H1 (cell line): ENCODE measurements around the gene TEX44. TPM values are rescaled to one million over a fixed set of nuclear protein-coding genes. Genes with fewer than 3 reads are reported as not detected.

Experiments used
- CTCF ChIA-PET: fragments of 300-600 bp; sonication (Branson Sonifier 250); formaldehyde crosslinking; loops from one replicate; lab custom pipeline; 2021; ENCODE audit not compliant: partially characterized antibody; lab: Charles Lee
- POLR2A ChIA-PET: fragments of 300-600 bp; sonication (Branson Sonifier 250); formaldehyde crosslinking; loops from one replicate; lab custom pipeline; 2021; ENCODE audit warnings: inconsistent platforms; ENCODE audit not compliant: partially characterized antibody; lab: Charles Lee
- DNase-seq, 2 experiments: peaks; one replicate each; pipeline versions ENCODE4 v3.0.0 to v3.0.0-alpha.2; 2010 to 2022; ENCODE audit warnings: low spot score in 2 of 2, low read depth in 1 of 2, mixed read lengths in 1 of 2
- FAIRE-seq: peaks from 2 replicates; lab custom pipeline; 2011; peaks lifted over from hg19 to GRCh38; lab: Jason Lieb, UNC
- H2AFZ ChIP-seq: 2 replicates; pipeline ENCODE4 v1.8.1; 2012; ENCODE audit warnings: low read length, inconsistent platforms
- H2AK5ac ChIP-seq: 2 replicates; pipeline ENCODE4 v1.6.1; 2013; ENCODE audit warnings: low read depth, low read length
- H2BK120ac ChIP-seq: replicated peaks from 2 replicates; pipeline ENCODE3; 2013; ENCODE audit warnings: low read depth, low read length, inconsistent platforms
- H2BK12ac ChIP-seq: 2 replicates; pipeline ENCODE4 v1.6.1; 2013; ENCODE audit warnings: low read depth, low read length
- H2BK15ac ChIP-seq: 2 replicates; pipeline ENCODE4 v1.6.1; 2013; ENCODE audit warnings: low read length
- H2BK20ac ChIP-seq: 2 replicates; pipeline ENCODE4 v1.6.1; 2013; ENCODE audit warnings: low read length
- H2BK5ac ChIP-seq: 2 replicates; pipeline ENCODE4 v1.6.1; 2013; ENCODE audit warnings: low read depth, low read length
- H3K14ac ChIP-seq: 2 replicates; pipeline ENCODE4 v1.6.1; 2013; ENCODE audit warnings: inconsistent platforms; ENCODE audit not compliant: insufficient read length
- H3K18ac ChIP-seq: 2 replicates; pipeline ENCODE4 v1.6.1; 2013; ENCODE audit warnings: low read length; ENCODE audit errors: extremely low read depth
- H3K23ac ChIP-seq: 2 replicates; pipeline ENCODE4 v1.6.1; 2013; ENCODE audit warnings: inconsistent platforms; ENCODE audit not compliant: insufficient read length
- H3K23me2 ChIP-seq: 2 replicates; pipeline ENCODE4 v1.6.1; 2013; ENCODE audit warnings: low read depth, low read length
- H3K27ac ChIP-seq: 2 replicates; pipeline ENCODE4 v1.6.1; 2011; ENCODE audit warnings: low read depth, low read length, inconsistent platforms
- H3K27me3 ChIP-seq, 4 experiments: replicated peaks in 1 of 4; 1 replicate in 1 of 4; 2 replicates in 3 of 4; pipeline versions ENCODE4 v1.6.1 to v1.8.1; 2011 to 2013; ENCODE audit warnings: low read length in 3 of 4, mild to moderate bottlenecking in 3 of 4, inconsistent platforms in 2 of 4, mixed read lengths in 2 of 4, moderate library complexity in 1 of 4; ENCODE audit not compliant: control insufficient read depth in 3 of 4, insufficient read depth in 3 of 4; ENCODE audit errors: extremely low read depth in 1 of 4
- H3K36me3 ChIP-seq, 4 experiments: 2 replicates each; pipeline versions ENCODE4 v1.6.1 to v1.8.1; 2011 to 2013; ENCODE audit warnings: mild to moderate bottlenecking in 4 of 4, low read length in 3 of 4, moderate library complexity in 2 of 4, control low read depth in 1 of 4, inconsistent platforms in 1 of 4; ENCODE audit not compliant: insufficient read depth in 4 of 4, control insufficient read depth in 2 of 4
- H3K4ac ChIP-seq: replicated peaks from 2 replicates; pipeline ENCODE3; 2013; ENCODE audit warnings: low read length, low read depth, mixed read lengths, inconsistent platforms; ENCODE audit not compliant: insufficient read length
- H3K4me1 ChIP-seq, 4 experiments: replicated peaks in 1 of 4; 1 replicate in 1 of 4; 2 replicates in 3 of 4; pipeline versions ENCODE4 v1.6.1 to v1.8.1; 2011 to 2013; ENCODE audit warnings: low read length in 3 of 4, inconsistent platforms in 2 of 4, mixed read lengths in 1 of 4; ENCODE audit not compliant: insufficient read depth in 4 of 4, control insufficient read depth in 3 of 4
- H3K4me2 ChIP-seq, 2 experiments: 2 replicates each; pipeline versions ENCODE4 v1.6.1 to v1.8.1; 2011 to 2013; ENCODE audit warnings: low read depth in 2 of 2, low read length in 2 of 2, control low read depth in 1 of 2, inconsistent platforms in 1 of 2, mild to moderate bottlenecking in 1 of 2; ENCODE audit not compliant: insufficient read depth in 1 of 2
- H3K4me3 ChIP-seq, 4 experiments: fragments of 200-600, 300-600 bp in 1 of 4; sonication (generic), shearing (Covaris generic), sonication (Bioruptor Twin) in 1 of 4; 2 replicates each; pipeline versions ENCODE4 v1.5.1 to v1.8.1; 2011 to 2016; ENCODE audit warnings: low read length in 4 of 4, low read depth in 3 of 4, control low read depth in 2 of 4, inconsistent platforms in 2 of 4, mild to moderate bottlenecking in 2 of 4, mixed read lengths in 1 of 4, moderate library complexity in 1 of 4; ENCODE audit not compliant: insufficient read depth in 2 of 4; ENCODE audit errors: extremely low read depth in 1 of 4
- H3K56ac ChIP-seq: replicated peaks from 2 replicates; pipeline ENCODE3; 2013; ENCODE audit warnings: low read depth, mild to moderate bottlenecking, mixed read lengths, low read length, inconsistent platforms; ENCODE audit not compliant: insufficient read length
- H3K79me1 ChIP-seq: 2 replicates; pipeline ENCODE4 v1.6.1; 2013; ENCODE audit warnings: low read depth, low read length, control low read depth
- H3K79me2 ChIP-seq, 2 experiments: 2 replicates each; pipeline versions ENCODE4 v1.6.1 to v1.8.1; 2012 to 2013; ENCODE audit warnings: low read length in 2 of 2, mild to moderate bottlenecking in 2 of 2, inconsistent platforms in 1 of 2; ENCODE audit not compliant: insufficient read depth in 2 of 2, control insufficient read depth in 1 of 2
- H3K9ac ChIP-seq, 4 experiments: replicated peaks in 1 of 4; 1 replicate in 1 of 4; 2 replicates in 3 of 4; pipeline versions ENCODE4 v1.6.1 to v1.8.1; 2011 to 2013; ENCODE audit warnings: low read depth in 3 of 4, low read length in 3 of 4, control low read depth in 2 of 4, mild to moderate bottlenecking in 2 of 4, moderate library complexity in 2 of 4, inconsistent platforms in 1 of 4; ENCODE audit errors: extremely low read depth in 1 of 4
- H3K9me3 ChIP-seq, 2 experiments: 2 replicates each; pipeline versions ENCODE4 v1.6.1 to v1.8.1; 2012 to 2013; ENCODE audit warnings: mild to moderate bottlenecking in 2 of 2, moderate library complexity in 2 of 2, control low read depth in 1 of 2, inconsistent platforms in 1 of 2, low read depth in 1 of 2, low read length in 1 of 2, mixed read lengths in 1 of 2; ENCODE audit not compliant: insufficient read depth in 2 of 2
- H4K20me1 ChIP-seq, 2 experiments: replicated peaks in 1 of 2; 2 replicates each; pipeline versions ENCODE3 to v1.8.1; 2011 to 2013; ENCODE audit warnings: inconsistent platforms in 2 of 2, low read length in 2 of 2, mild to moderate bottlenecking in 1 of 2; ENCODE audit not compliant: insufficient read depth in 2 of 2, control insufficient read depth in 1 of 2
- H4K5ac ChIP-seq: 2 replicates; pipeline ENCODE4 v1.6.1; 2013; ENCODE audit warnings: low read length, low read depth, mixed read lengths, inconsistent platforms; ENCODE audit not compliant: insufficient read length
- H4K8ac ChIP-seq: 2 replicates; pipeline ENCODE4 v1.8.0; 2013; ENCODE audit warnings: mild to moderate bottlenecking, moderate library complexity, low read length, inconsistent platforms; ENCODE audit not compliant: insufficient read depth; ENCODE audit errors: extremely low read depth
- H4K91ac ChIP-seq: replicated peaks from 2 replicates; pipeline ENCODE3; 2013; ENCODE audit warnings: low read length, mixed read lengths, inconsistent platforms; ENCODE audit not compliant: insufficient read length
- BCL11A ChIP-seq, 2 experiments: IDR thresholded peaks; one replicate each; pipeline ENCODE4 v1.6.1; 2011; ENCODE audit warnings: low read depth in 2 of 2, low read length in 2 of 2, mild to moderate bottlenecking in 2 of 2
- EP300 ChIP-seq, 2 experiments: IDR thresholded peaks; 1 replicate in 1 of 2; 2 replicates in 1 of 2; pipeline ENCODE4 v1.6.1; 2011 to 2012; ENCODE audit warnings: low read depth in 2 of 2, low read length in 2 of 2, mild to moderate bottlenecking in 2 of 2, borderline replicate concordance in 1 of 2, inconsistent platforms in 1 of 2, moderate library complexity in 1 of 2
- HDAC6 ChIP-seq: IDR thresholded peaks from one replicate; pipeline ENCODE4 v1.7.1; 2012; ENCODE audit warnings: low read depth, mild to moderate bottlenecking, inconsistent platforms, low read length, moderate library complexity
- JUND ChIP-seq: IDR thresholded peaks from 2 replicates; pipeline ENCODE4 v1.6.1; 2011; ENCODE audit warnings: mild to moderate bottlenecking, improper control_type of control experiment, low read length
- RXRA ChIP-seq: IDR thresholded peaks from 2 replicates; pipeline ENCODE4 v1.6.1; 2011; ENCODE audit warnings: low read depth, mild to moderate bottlenecking, low read length, moderate library complexity; ENCODE audit not compliant: insufficient read depth
- SP1 ChIP-seq: IDR thresholded peaks from 2 replicates; pipeline ENCODE4 v1.6.1; 2011; ENCODE audit warnings: low read depth, low read length
- SP4 ChIP-seq: IDR thresholded peaks from 2 replicates; pipeline ENCODE4 v1.6.1; 2012; ENCODE audit warnings: low read length, inconsistent platforms
- TAF7 ChIP-seq: optimal IDR thresholded peaks from 2 replicates; pipeline ENCODE3; 2011; ENCODE audit warnings: low read depth, mild to moderate bottlenecking, inconsistent platforms, low read length, moderate library complexity, borderline replicate concordance
- TEAD4 ChIP-seq: IDR thresholded peaks from 2 replicates; pipeline ENCODE4 v1.6.1; 2012; ENCODE audit warnings: low read depth, low read length, inconsistent platforms, mixed read lengths
- WGBS, 2 experiments: shearing (Covaris generic) in 1 of 2; methylation state at CpG; one replicate each; pipeline versions ENCODE4 v1.1.6 to v1.1.7; 2013 to 2015; ENCODE audit warnings: low lambda C conversion rate in 2 of 2, mixed read lengths in 2 of 2, inconsistent platforms in 1 of 2, low coverage in 1 of 2, missing lambda C conversion rate in 1 of 2; ENCODE audit not compliant: insufficient replicate concordance in 2 of 2, insufficient coverage in 1 of 2, insufficient read length in 1 of 2; ENCODE audit errors: extremely low coverage in 1 of 2, missing lambda C conversion rate in 1 of 2; 5-methylcytosine and 5-hydroxymethylcytosine counted together
- polyA plus RNA-seq, 7 experiments: library from polyadenylated mRNA; depleted of rRNA in 3 of 7; stranded (reverse) in 5 of 7; unstranded in 2 of 7; fragments of >200 nt in 5 of 7; fragments of 200-250 nt in 2 of 7; gene quantifications; 1 replicate in 5 of 7; 2 replicates in 1 of 7; 4 replicates in 1 of 7; pipeline versions ENCODE4 v1.2.1 to v1.2.3, GENCODE V29; 2011 to 2013; ENCODE audit warnings: missing spikeins in 2 of 7, mixed read lengths in 2 of 7
- total RNA-seq: library from RNA; stranded (reverse); fragmentation: NEBNext Ultra II Directional; extraction: Animal tissue kit (Norgen Biotek cat#: 25700); gene quantifications from 2 replicates; pipeline ENCODE4 v1.2.1, GENCODE V29; 2021

Gene TEX44
- total and polyA plus RNA-seq, 2 of the 8 experiments (the other 6 are each of a cell fraction or from before 2014, with no cell fraction given), result not detected

DNA sequence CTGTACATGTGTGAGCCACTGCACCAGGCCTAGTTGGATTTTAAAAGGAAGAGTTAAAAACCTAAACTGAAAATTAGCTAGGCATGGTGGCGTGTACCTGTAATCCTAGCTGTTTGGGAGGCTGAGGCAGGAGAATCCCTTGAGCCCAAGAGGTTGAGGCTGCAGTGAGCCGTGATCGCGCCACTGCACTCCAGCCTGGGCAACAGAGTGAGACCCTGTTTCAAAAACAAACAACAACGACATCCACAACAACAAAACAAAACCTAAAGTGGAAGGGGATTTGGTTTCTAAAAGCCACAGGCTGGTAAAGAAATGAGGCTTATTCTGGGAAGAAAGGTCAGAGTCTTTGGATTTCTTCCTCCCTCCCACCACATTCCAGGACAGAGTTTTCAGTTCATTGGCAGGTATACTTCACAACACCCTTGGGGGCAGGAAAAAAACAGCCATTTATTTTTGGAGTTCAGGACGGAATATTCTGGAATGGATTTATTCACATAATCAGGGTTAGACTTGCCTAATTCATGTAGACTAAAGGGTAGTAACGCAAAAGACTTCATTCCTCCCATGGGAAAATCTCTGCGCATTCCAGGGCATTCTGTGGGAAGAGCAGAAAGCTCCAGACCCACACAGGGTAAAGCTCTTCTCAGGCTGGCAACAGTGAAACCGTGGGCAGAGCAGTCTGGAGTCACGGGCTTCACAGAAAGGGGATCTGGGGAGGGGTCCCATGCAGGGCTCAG, 34.9 kb downstream of the TEX44 start:
- no peak overlapping the region for H3K23ac ChIP-seq
- no peak overlapping the region for H3K56ac ChIP-seq
- H3K79me1 ChIP-seq, result no peaks in the 10 kb centered on the region
- no peak overlapping the region for H3K4me3 ChIP-seq
- H2AFZ ChIP-seq, result peak overlapping the region; percentile 54; the same call in 1 of the 2 replicates
- no peaks in the 10 kb centered on the region for H3K79me2 ChIP-seq
- H3K36me3 ChIP-seq, result no peaks in the 10 kb centered on the region
- H3K14ac ChIP-seq, result no peak overlapping the region
- no peak overlapping the region for H3K4me2 ChIP-seq
- H3K4me1 ChIP-seq, result no peaks in the 10 kb centered on the region
- FAIRE-seq (no peak), DNase-seq (no peak)
- no peak overlapping the region for H2BK20ac ChIP-seq
- no peaks in the 10 kb centered on the region for H3K27me3 ChIP-seq
- H3K9ac ChIP-seq, result no peak overlapping the region
- no peaks in the 10 kb centered on the region for H3K9me3 ChIP-seq
- POLR2A ChIA-PET, result interaction anchor here (0.7 to 7.3 kb wide), 6 partner anchors 10 to 164 kb away, joined by 3 to 69 read pairs (median 4); no protein-coding TSS in a partner anchor
- H4K91ac ChIP-seq, result no peak overlapping the region
- no peaks in the 10 kb centered on the region for H4K20me1 ChIP-seq
- no peak overlapping the region for H2BK120ac ChIP-seq
- no peak overlapping the region for H2BK15ac ChIP-seq
- H3K4ac ChIP-seq, result no peak overlapping the region
- no peak overlapping the region for H2AK5ac ChIP-seq
- CTCF ChIA-PET, result interaction anchor here (0.6 to 12.3 kb wide), 13 partner anchors 9 to 87 kb away, joined by 3 to 179 read pairs (median 4); no protein-coding TSS in a partner anchor
- 91% methylated on average over 10 of the region's 10 CpGs; no CpG with 5 or more reads in 1 of the 2 experiments for WGBS, 2 experiments
- no peak overlapping the region for H3K27ac ChIP-seq
- H3K18ac ChIP-seq, result no peak overlapping the region
- no peak overlapping the region for H2BK5ac ChIP-seq
- no peak overlapping the region for H4K5ac ChIP-seq
- H4K8ac ChIP-seq, result no peak overlapping the region
- no peaks in the 10 kb centered on the region for H3K23me2 ChIP-seq
- TF ChIP-seq EP300 (IDR thresholded peaks at IDR 0.05; ENCODE audit: borderline replicate concordance in 1 of 2, low read depth in 2 of 2, low read length in 2 of 2), result no peak
- no peak for TF ChIP-seq SP4
- TF ChIP-seq TAF7, result no peak
- TF ChIP-seq RXRA, result no peak
- no peak for TF ChIP-seq JUND
- TF ChIP-seq TEAD4, result no peak
- TF ChIP-seq SP1, result no peak
- no peak for TF ChIP-seq HDAC6
- TF ChIP-seq BCL11A (IDR thresholded peaks at IDR 0.05; ENCODE audit: low read depth in 2 of 2, low read length in 2 of 2), result no peak
- TF ChIP-seq, all 59 proteins: peak for 0
- H2BK12ac ChIP-seq, result no peak overlapping the region
